Glutamatergic neuron (in vitro differentiated cells): ENCODE data around the gene PLXNA2. TPM values are rescaled to one million over a fixed set of nuclear protein-coding genes. Genes with fewer than 3 reads are reported as not detected.

Source experiments
- DNase-seq: peaks from one replicate; pipeline ENCODE4 v3.0.0; 2022
- H3K27ac Mint-ChIP-seq: one replicate; pipeline ENCODE4 v1.8.0; 2020; ENCODE audit warnings: mild to moderate bottlenecking, mixed read lengths, inconsistent platforms; ENCODE audit not compliant: unreplicated experiment
- H3K27me3 Mint-ChIP-seq: one replicate; pipeline ENCODE4 v1.8.0; 2020; ENCODE audit warnings: mild to moderate bottlenecking, moderate library complexity, mixed read lengths, inconsistent platforms; ENCODE audit not compliant: unreplicated experiment
- H3K36me3 Mint-ChIP-seq: one replicate; pipeline ENCODE4 v1.8.0; 2020; ENCODE audit warnings: mild to moderate bottlenecking, mixed read lengths, inconsistent platforms; ENCODE audit not compliant: unreplicated experiment
- H3K4me1 Mint-ChIP-seq: one replicate; pipeline ENCODE4 v1.8.0; 2020; ENCODE audit warnings: mild to moderate bottlenecking, low read depth, mixed read lengths, inconsistent platforms; ENCODE audit not compliant: unreplicated experiment
- H3K4me3 Mint-ChIP-seq: one replicate; pipeline ENCODE4 v1.8.0; 2020; ENCODE audit warnings: mild to moderate bottlenecking, mixed read lengths, inconsistent platforms; ENCODE audit not compliant: unreplicated experiment
- H3K9me3 Mint-ChIP-seq: one replicate; pipeline ENCODE4 v1.8.0; 2020; ENCODE audit warnings: mild to moderate bottlenecking, moderate library complexity, mixed read lengths, inconsistent platforms; ENCODE audit not compliant: unreplicated experiment
- CTCF ChIP-seq: fragments of 200-600 bp; sonication (generic); IDR thresholded peaks from one replicate; pipeline ENCODE4 v1.5.0; 2021; ENCODE audit not compliant: partially characterized antibody, unreplicated experiment
- total RNA-seq: library from RNA; stranded (reverse); fragmentation: NEBNext Ultra II Directional; extraction: Animal tissue kit (Norgen Biotek cat#: 25700); gene quantifications from one replicate; pipeline ENCODE4 v1.2.1, GENCODE V29; 2021; ENCODE audit not compliant: unreplicated experiment

The PLXNA2 gene
- total RNA-seq, 1 donor from 2014 or later: 66.0 TPM

GRCh38 chr1:208203848-208204609 lies 40.2 kb downstream of the PLXNA2 start:
- peaks cover 2% of the 10 kb centered on the region for H3K4me1 Mint-ChIP-seq
- no peaks in the 10 kb centered on the region for H3K36me3 Mint-ChIP-seq
- no peak for TF ChIP-seq CTCF
- no peaks in the 10 kb centered on the region for H3K27me3 Mint-ChIP-seq
- no peak for DNase-seq
- H3K4me3 Mint-ChIP-seq: no peak overlapping the region
- peaks cover 2% of the 10 kb centered on the region for H3K9me3 Mint-ChIP-seq
- H3K27ac Mint-ChIP-seq: no peak overlapping the region

GRCh38 chr1:208203127-208203847 lies 40.9 kb downstream of the PLXNA2 start:
- no peak for DNase-seq
- no peak for TF ChIP-seq CTCF
- H3K9me3 Mint-ChIP-seq: peaks cover 2% of the 10 kb centered on the region
- H3K4me1 Mint-ChIP-seq: peaks cover 2% of the 10 kb centered on the region
- H3K4me3 Mint-ChIP-seq: no peak overlapping the region
- no peaks in the 10 kb centered on the region for H3K36me3 Mint-ChIP-seq
- no peak overlapping the region for H3K27ac Mint-ChIP-seq
- no peaks in the 10 kb centered on the region for H3K27me3 Mint-ChIP-seq

GRCh38 chr1:208202333-208202995 lies 41.7 kb downstream of the PLXNA2 start:
- no peak for TF ChIP-seq CTCF
- no peak for DNase-seq
- Mint-ChIP-seq H3K4me1 (peaks cover 2% of the 10 kb centered on the region), H3K9me3 (peaks cover 2% of the 10 kb centered on the region), H3K27ac (no peak overlapping the region), H3K36me3 (no peaks in the 10 kb centered on the region), H3K4me3 (no peak overlapping the region), H3K27me3 (no peaks in the 10 kb centered on the region)

GRCh38 chr1:208201229-208201628 lies 43.0 kb downstream of the PLXNA2 start:
- no peak for TF ChIP-seq CTCF
- no peaks in the 10 kb centered on the region for H3K27me3 Mint-ChIP-seq
- DNase-seq: no peak
- H3K27ac Mint-ChIP-seq: no peak overlapping the region
- peaks cover 2% of the 10 kb centered on the region for H3K9me3 Mint-ChIP-seq
- no peaks in the 10 kb centered on the region for H3K36me3 Mint-ChIP-seq
- peaks cover 2% of the 10 kb centered on the region for H3K4me1 Mint-ChIP-seq
- H3K4me3 Mint-ChIP-seq: no peak overlapping the region
